HCT116 (cell line): Measurements from ENCODE around the gene ANXA6.

Source experiments
- CEBPB ChIP-seq: IDR thresholded peaks from 2 replicates; pipeline ENCODE4 v1.6.1; 2012; ENCODE audit warnings: low read depth
- CTCF ChIP-seq, 3 experiments: fragments of 200-600 bp in 1 of 3; sonication (generic) in 1 of 3; IDR thresholded peaks in 2 of 3; conservative IDR thresholded peaks in 1 of 3; 2 replicates each; pipeline ENCODE4 v1.5.1; 2012 to 2017; ENCODE audit warnings: low read depth in 2 of 3, low read length in 2 of 3, antibody characterized with exemption in 1 of 3, borderline replicate concordance in 1 of 3, control low read depth in 1 of 3, mild to moderate bottlenecking in 1 of 3, mixed read lengths in 1 of 3, mixed run types in 1 of 3, moderate library complexity in 1 of 3; ENCODE audit not compliant: insufficient read depth in 1 of 3
- EGR1 ChIP-seq: IDR thresholded peaks from 2 replicates; pipeline ENCODE4 v1.6.1; 2012; ENCODE audit warnings: low read depth
- EZH2 ChIP-seq: fragments of 200-600 bp; sonication (generic); IDR thresholded peaks from 2 replicates; pipeline ENCODE4 v1.6.1; 2017; ENCODE audit warnings: antibody characterized with exemption, mixed run types
- EZH2phosphoT487 ChIP-seq: fragments of 200-600 bp; IDR thresholded peaks from 2 replicates; pipeline ENCODE4 v1.6.1; 2018; ENCODE audit warnings: antibody characterized with exemption, borderline replicate concordance
- JUND ChIP-seq: IDR thresholded peaks from 2 replicates; pipeline ENCODE4 v1.6.1; 2012
- MAX ChIP-seq: IDR thresholded peaks from 2 replicates; pipeline ENCODE4 v1.6.1; 2012
- POLR2A ChIP-seq: IDR thresholded peaks from 2 replicates; pipeline ENCODE4 v1.7.0; 2011; ENCODE audit warnings: borderline replicate concordance; ENCODE audit not compliant: insufficient read depth, insufficient read length; ENCODE audit errors: extremely low read depth
- POLR2AphosphoS5 ChIP-seq: IDR thresholded peaks from 2 replicates; pipeline ENCODE4 v1.6.1; 2011; ENCODE audit warnings: mild to moderate bottlenecking, low read depth, low read length, moderate library complexity
- RAD21 ChIP-seq: IDR thresholded peaks from 2 replicates; pipeline ENCODE4 v1.6.1; 2012; ENCODE audit warnings: low read depth, mild to moderate bottlenecking
- REST ChIP-seq: IDR thresholded peaks from 2 replicates; pipeline ENCODE4 v1.6.1; 2012; ENCODE audit warnings: low read depth
- SIN3A ChIP-seq: IDR thresholded peaks from 2 replicates; pipeline ENCODE4 v1.6.1; 2012; ENCODE audit warnings: low read depth
- SP1 ChIP-seq: IDR thresholded peaks from 2 replicates; pipeline ENCODE4 v1.6.1; 2012; ENCODE audit warnings: low read depth
- YY1 ChIP-seq: IDR thresholded peaks from 2 replicates; pipeline ENCODE4 v1.6.1; 2011; ENCODE audit warnings: low read length, low read depth, moderate library complexity, mild to moderate bottlenecking; ENCODE audit not compliant: insufficient replicate concordance; ENCODE audit errors: extremely low read depth

- no peak for TF ChIP-seq CEBPB
- no peak for TF ChIP-seq POLR2A
- TF ChIP-seq SP1, result no peak
- TF ChIP-seq REST, result no peak
- no peak for TF ChIP-seq CTCF (IDR thresholded peaks at IDR 0.05 in 2 of 3, conservative IDR thresholded peaks at IDR 0.05 in 1 of 3; ENCODE audit: borderline replicate concordance in 1 of 3, insufficient read depth in 1 of 3, low read depth in 2 of 3, low read length in 2 of 3)
- no peak for TF ChIP-seq EZH2
- TF ChIP-seq MAX, result no peak
- no peak for TF ChIP-seq YY1
- TF ChIP-seq JUND, result no peak
- no peak for TF ChIP-seq POLR2AphosphoS5
- TF ChIP-seq SIN3A, result no peak
- no peak for TF ChIP-seq RAD21
- TF ChIP-seq EGR1, result no peak
- no peak for TF ChIP-seq EZH2phosphoT487
Measured at GRCh38 chr5:151180291-151180690, 22.7 kb upstream of the ANXA6 start.
